ENCODE data around the gene DPYD.
A peak's percentile ranks its signal among the peaks of the same experiment; 100 is the strongest.

Gene DPYD

DNA sequence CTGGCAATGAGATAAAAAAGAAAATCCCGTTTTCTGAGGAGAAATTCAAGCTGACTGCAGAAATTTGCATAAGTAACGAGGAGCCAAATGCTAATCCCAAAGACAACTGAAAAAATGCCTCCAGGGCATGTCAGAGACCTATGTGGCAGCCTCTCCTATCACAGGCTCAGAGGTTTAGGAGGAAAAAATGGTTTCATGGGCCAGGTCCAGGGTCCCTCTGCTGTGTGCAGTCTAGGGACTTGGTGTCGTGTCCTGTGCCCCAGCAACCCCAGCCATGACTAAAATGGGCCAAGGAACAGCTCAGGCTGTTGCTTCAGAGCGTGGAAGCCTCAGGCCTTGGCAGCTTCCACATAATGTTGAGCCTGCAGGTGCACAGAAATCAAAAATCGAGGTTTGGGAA is 456.5 kb downstream of the DPYD start:
- TF ChIP-seq EZH2phosphoT487 (IDR thresholded peaks at IDR 0.05; ENCODE audit: low read length) = no peak
- TF ChIP-seq, protein P1, sequence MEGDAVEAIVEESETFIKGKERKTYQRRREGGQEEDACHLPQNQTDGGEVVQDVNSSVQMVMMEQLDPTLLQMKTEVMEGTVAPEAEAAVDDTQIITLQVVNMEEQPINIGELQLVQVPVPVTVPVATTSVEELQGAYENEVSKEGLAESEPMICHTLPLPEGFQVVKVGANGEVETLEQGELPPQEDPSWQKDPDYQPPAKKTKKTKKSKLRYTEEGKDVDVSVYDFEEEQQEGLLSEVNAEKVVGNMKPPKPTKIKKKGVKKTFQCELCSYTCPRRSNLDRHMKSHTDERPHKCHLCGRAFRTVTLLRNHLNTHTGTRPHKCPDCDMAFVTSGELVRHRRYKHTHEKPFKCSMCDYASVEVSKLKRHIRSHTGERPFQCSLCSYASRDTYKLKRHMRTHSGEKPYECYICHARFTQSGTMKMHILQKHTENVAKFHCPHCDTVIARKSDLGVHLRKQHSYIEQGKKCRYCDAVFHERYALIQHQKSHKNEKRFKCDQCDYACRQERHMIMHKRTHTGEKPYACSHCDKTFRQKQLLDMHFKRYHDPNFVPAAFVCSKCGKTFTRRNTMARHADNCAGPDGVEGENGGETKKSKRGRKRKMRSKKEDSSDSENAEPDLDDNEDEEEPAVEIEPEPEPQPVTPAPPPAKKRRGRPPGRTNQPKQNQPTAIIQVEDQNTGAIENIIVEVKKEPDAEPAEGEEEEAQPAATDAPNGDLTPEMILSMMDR (IDR thresholded peaks at IDR 0.05; ENCODE audit: low read length) = no peak
- no peak for TF ChIP-seq EZH2 (optimal IDR thresholded peaks at IDR 0.05; ENCODE audit: low read depth, low read length)
- Histone ChIP-seq H3F3A (ENCODE audit: insufficient read depth, low read length) (0 out of 2 replicates have a peak, but pooled peaks cover 4% of the 10 kb centered on the region), H3K4me3 (ENCODE audit: low read length) (no peak overlapping the region)

GRCh38 chr1:97461782-97462181 is 459.1 kb downstream of the DPYD start:
- no peaks in the 10 kb centered on the region for H3K36me3 ChIP-seq (replicated peaks; ENCODE audit: insufficient read depth, low read length)
- H3K9ac ChIP-seq (ENCODE audit: low read length) = no peak overlapping the region
- H3K27ac ChIP-seq (ENCODE audit: low read length) = peak overlapping the region; percentile 38; the same call in 1 of the 2 replicates
- H3K4me3 ChIP-seq (ENCODE audit: low read length) = no peak overlapping the region
- no peaks in the 10 kb centered on the region for H3K79me2 ChIP-seq (ENCODE audit: low read length)
- H3K4me1 ChIP-seq (ENCODE audit: low read length) = peaks cover 7% of the 10 kb centered on the region; the same call in 1 of the 2 replicates
- no peak for TF ChIP-seq EZH2phosphoT487 (IDR thresholded peaks at IDR 0.05; ENCODE audit: low read length)
- no peak for TF ChIP-seq EZH2 (optimal IDR thresholded peaks at IDR 0.05; ENCODE audit: low read depth, low read length)
- peak; percentile 49 for DNase-seq
- H3K9me3 ChIP-seq (replicated peaks; ENCODE audit: insufficient read depth, low read length) = no peaks in the 10 kb centered on the region
- H3K27me3 ChIP-seq (replicated peaks; ENCODE audit: insufficient read depth, low read length) = no peaks in the 10 kb centered on the region
- no peaks in the 10 kb centered on the region for H3K9me2 ChIP-seq (replicated peaks; ENCODE audit: insufficient read depth, low read length)
- no peak overlapping the region for H2AFZ ChIP-seq (ENCODE audit: low read length)
- H3F3A ChIP-seq (ENCODE audit: insufficient read depth, low read length) = 0 out of 2 replicates have a peak, but pooled peaks cover 4% of the 10 kb centered on the region
- no peaks in the 10 kb centered on the region for H4K20me1 ChIP-seq (ENCODE audit: insufficient read depth, low read length)
- H3K4me2 ChIP-seq (ENCODE audit: low read depth, low read length) = peak overlapping the region; percentile 49

More for the DNA sequence above, 456.5 kb downstream of the DPYD start:
- Histone ChIP-seq H4K20me1 (ENCODE audit: insufficient read depth, low read length) (no peaks in the 10 kb centered on the region), H3K79me2 (ENCODE audit: low read length) (no peaks in the 10 kb centered on the region), H3K4me1 (ENCODE audit: low read length) (peaks cover 7% of the 10 kb centered on the region; the same call in 1 of the 2 replicates), H3K36me3 (replicated peaks; ENCODE audit: insufficient read depth, low read length) (no peaks in the 10 kb centered on the region), H3K27me3 (replicated peaks; ENCODE audit: insufficient read depth, low read length) (no peaks in the 10 kb centered on the region), H2AFZ (ENCODE audit: low read length) (no peak overlapping the region), H3K9me2 (replicated peaks; ENCODE audit: insufficient read depth, low read length) (no peaks in the 10 kb centered on the region), H3K9ac (ENCODE audit: low read length) (no peak overlapping the region), H3K4me2 (ENCODE audit: low read depth, low read length) (no peak overlapping the region), H3K9me3 (replicated peaks; ENCODE audit: insufficient read depth, low read length) (no peaks in the 10 kb centered on the region), H3K27ac (ENCODE audit: low read length) (no peak overlapping the region)
- no peak for DNase-seq

- 0 out of 2 replicates have a peak, but pooled peaks cover 4% of the 10 kb centered on the region for H3F3A ChIP-seq (ENCODE audit: insufficient read depth, low read length)
- no peaks in the 10 kb centered on the region for H3K9me2 ChIP-seq (replicated peaks; ENCODE audit: insufficient read depth, low read length)
- no peak overlapping the region for H2AFZ ChIP-seq (ENCODE audit: low read length)
- peaks cover 6% of the 10 kb centered on the region; the same call in 1 of the 2 replicates for H3K4me1 ChIP-seq (ENCODE audit: low read length)
- H3K9me3 ChIP-seq (replicated peaks; ENCODE audit: insufficient read depth, low read length) = no peaks in the 10 kb centered on the region
- no peak overlapping the region for H3K4me3 ChIP-seq (ENCODE audit: low read length)
- H3K27ac ChIP-seq (ENCODE audit: low read length) = no peak overlapping the region
- H3K4me2 ChIP-seq (ENCODE audit: low read depth, low read length) = no peak overlapping the region
- no peaks in the 10 kb centered on the region for H3K36me3 ChIP-seq (replicated peaks; ENCODE audit: insufficient read depth, low read length)
- H3K79me2 ChIP-seq (ENCODE audit: low read length) = no peaks in the 10 kb centered on the region
- H3K27me3 ChIP-seq (replicated peaks; ENCODE audit: insufficient read depth, low read length) = no peaks in the 10 kb centered on the region
- TF ChIP-seq, protein P1 (IDR thresholded peaks at IDR 0.05; ENCODE audit: low read length) = no peak
- TF ChIP-seq EZH2phosphoT487 (IDR thresholded peaks at IDR 0.05; ENCODE audit: low read length) (no peak), EZH2 (optimal IDR thresholded peaks at IDR 0.05; ENCODE audit: low read depth, low read length) (no peak)
- H4K20me1 ChIP-seq (ENCODE audit: insufficient read depth, low read length) = no peaks in the 10 kb centered on the region
- DNase-seq = no peak
- H3K9ac ChIP-seq (ENCODE audit: low read length) = no peak overlapping the region
Measured at GRCh38 chr1:97457446-97458089, 463.3 kb downstream of the DPYD start.

DNA sequence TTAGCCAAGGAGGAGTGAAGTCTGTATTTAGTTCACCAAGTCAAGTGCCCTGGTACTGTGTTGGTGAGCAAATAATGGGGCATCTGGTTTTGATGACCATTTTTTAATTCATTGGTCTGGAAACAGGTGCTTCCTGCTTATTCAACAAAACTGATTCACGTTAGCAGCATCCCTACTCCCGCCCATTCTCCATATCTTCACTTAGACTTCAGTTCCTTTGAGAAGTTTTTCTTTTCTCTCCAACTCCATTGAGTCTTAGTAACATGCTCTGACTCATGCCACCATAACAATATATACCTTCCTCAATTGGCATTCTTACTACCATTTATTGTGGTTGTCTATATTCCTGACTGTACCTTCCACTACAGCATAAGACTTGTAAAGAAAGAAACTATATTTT is 468.9 kb downstream of the DPYD start:
- no peak for DNase-seq
- no peak overlapping the region for H3K4me2 ChIP-seq (ENCODE audit: low read depth, low read length)
- H3K9me3 ChIP-seq (replicated peaks; ENCODE audit: insufficient read depth, low read length) = no peaks in the 10 kb centered on the region
- no peak overlapping the region for H2AFZ ChIP-seq (ENCODE audit: low read length)
- H3K9ac ChIP-seq (ENCODE audit: low read length) = no peak overlapping the region
- H3K4me1 ChIP-seq (ENCODE audit: low read length) = no peaks in the 10 kb centered on the region
- TF ChIP-seq EZH2phosphoT487 (IDR thresholded peaks at IDR 0.05; ENCODE audit: low read length) = no peak
- H3F3A ChIP-seq (ENCODE audit: insufficient read depth, low read length) = no peaks in the 10 kb centered on the region
- no peaks in the 10 kb centered on the region for H3K79me2 ChIP-seq (ENCODE audit: low read length)
- no peak overlapping the region for H3K4me3 ChIP-seq (ENCODE audit: low read length)
- no peaks in the 10 kb centered on the region for H3K9me2 ChIP-seq (replicated peaks; ENCODE audit: insufficient read depth, low read length)
- H3K27me3 ChIP-seq (replicated peaks; ENCODE audit: insufficient read depth, low read length) = no peaks in the 10 kb centered on the region
- no peaks in the 10 kb centered on the region for H3K36me3 ChIP-seq (replicated peaks; ENCODE audit: insufficient read depth, low read length)
- H3K27ac ChIP-seq (ENCODE audit: low read length) = no peak overlapping the region
- H4K20me1 ChIP-seq (ENCODE audit: insufficient read depth, low read length) = no peaks in the 10 kb centered on the region
